ENCODE data around the gene PSMD6. TPM values are rescaled to one million over a fixed set of nuclear protein-coding genes. Genes with fewer than 3 reads are reported as not detected.

PSMD6 gene
- total and polyA plus RNA-seq, 9 of the 15 experiments (the other 6 are each of a cell fraction or from before 2014, with no cell fraction given) = 78.2 to 133 (median 113) TPM

DNA sequence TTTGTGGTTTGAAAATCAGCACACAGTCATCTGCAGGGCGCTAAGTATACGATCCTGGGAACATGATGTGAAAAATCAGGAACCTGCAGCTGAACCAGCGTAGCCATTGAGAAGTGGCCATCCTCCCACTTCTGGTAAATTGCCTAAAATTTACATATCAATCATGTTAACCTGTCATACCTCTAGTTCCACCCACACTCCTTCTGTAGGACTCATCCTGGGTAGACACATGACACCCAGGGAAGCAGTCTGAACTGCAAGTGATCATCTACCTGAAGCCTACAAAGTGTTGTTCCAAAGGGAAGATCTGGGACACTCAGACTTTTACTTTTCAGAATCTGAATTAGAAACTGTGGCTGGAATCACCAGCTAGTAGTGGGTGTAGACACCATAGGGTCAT lies 5.5 kb upstream of the PSMD6 start (continued):
- TF ChIP-seq ZBTB34 (CRISPR knock-in tag; IDR thresholded peaks at IDR 0.05) = no peak
- TF ChIP-seq, protein P1, sequence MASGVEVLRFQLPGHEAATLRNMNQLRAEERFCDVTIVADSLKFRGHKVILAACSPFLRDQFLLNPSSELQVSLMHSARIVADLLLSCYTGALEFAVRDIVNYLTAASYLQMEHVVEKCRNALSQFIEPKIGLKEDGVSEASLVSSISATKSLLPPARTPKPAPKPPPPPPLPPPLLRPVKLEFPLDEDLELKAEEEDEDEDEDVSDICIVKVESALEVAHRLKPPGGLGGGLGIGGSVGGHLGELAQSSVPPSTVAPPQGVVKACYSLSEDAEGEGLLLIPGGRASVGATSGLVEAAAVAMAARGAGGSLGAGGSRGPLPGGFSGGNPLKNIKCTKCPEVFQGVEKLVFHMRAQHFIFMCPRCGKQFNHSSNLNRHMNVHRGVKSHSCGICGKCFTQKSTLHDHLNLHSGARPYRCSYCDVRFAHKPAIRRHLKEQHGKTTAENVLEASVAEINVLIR (CRISPR knock-in tag; IDR thresholded peaks at IDR 0.05) = no peak
- no peak for TF ChIP-seq STAG1 (CRISPR knock-in tag; IDR thresholded peaks at IDR 0.05; ENCODE audit: borderline replicate concordance)
- TF ChIP-seq MAFK (IDR thresholded peaks at IDR 0.05; ENCODE audit: low read length) = no peak
- no peak for TF ChIP-seq POLR2B (IDR thresholded peaks at IDR 0.05; ENCODE audit: low read depth, partially characterized antibody)
- TF ChIP-seq CBX2 (IDR thresholded peaks at IDR 0.05; ENCODE audit: insufficient read depth, low read length, poor library complexity, severe bottlenecking) = no peak
- no peak for TF ChIP-seq ATF6 (CRISPR knock-in tag; IDR thresholded peaks at IDR 0.05)

Data from K562 (cell line).